ENCODE results near the gene NUBP2. TPM values are rescaled to one million over a fixed set of nuclear protein-coding genes. Genes with fewer than 3 reads are reported as not detected.

The NUBP2 gene
- polyA plus RNA-seq, 2 of the 4 experiments (the other 2 are of a cell fraction), result 24.7 to 65.3 TPM

DNA sequence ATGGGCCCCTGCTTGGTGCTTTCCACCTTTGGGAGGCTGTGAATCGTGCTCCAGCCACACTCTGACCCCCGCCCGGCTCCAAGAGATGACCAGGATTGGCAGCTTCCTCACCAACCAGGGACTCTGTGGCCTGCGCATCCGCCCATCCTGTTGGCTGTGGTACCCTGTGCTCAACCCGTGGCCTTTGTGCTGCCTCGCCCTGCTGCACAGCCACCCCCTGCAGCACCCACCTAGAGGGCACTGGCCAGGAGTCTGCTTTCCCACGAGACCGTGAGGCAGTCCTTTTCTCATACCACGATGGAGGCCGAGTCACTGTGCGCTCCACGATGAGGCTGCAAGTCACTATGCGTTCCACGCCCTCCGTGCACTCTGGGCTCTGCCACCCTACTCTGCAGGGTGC lies 30.8 kb upstream of the NUBP2 start:
- no peak overlapping the region for H3K27ac ChIP-seq
- H3K4me1 ChIP-seq, result peaks cover 4% of the 10 kb centered on the region
- no peak for DNase-seq (ENCODE audit: low read depth in 1 of 2, low spot score in 1 of 2)
- ChIA-PET CTCF (interaction anchor here (1.0 to 3.2 kb wide), 3 partner anchors 12 to 44 kb away, joined by 3 to 15 read pairs (median 3); no protein-coding TSS in a partner anchor), POLR2A (no interaction called here)
- H3K4me2 ChIP-seq, result no peak overlapping the region
- ATAC-seq, result no peak
- no peak for FAIRE-seq
- TF ChIP-seq RAD21 (conservative IDR thresholded peaks at IDR 0.05 in 1 of 2, IDR thresholded peaks at IDR 0.05 in 1 of 2) (no peak), HOXA7 (CRISPR knock-in tag; IDR thresholded peaks at IDR 0.05) (no peak), POLR2AphosphoS2 (conservative IDR thresholded peaks at IDR 0.05; ENCODE audit: low read length) (no peak), CTCF (IDR thresholded peaks at IDR 0.05) (no peak), POLR2A (IDR thresholded peaks at IDR 0.05; ENCODE audit: low read length) (no peak), TFCP2L1 (CRISPR knock-in tag; IDR thresholded peaks at IDR 0.05) (no peak), SMC3 (IDR thresholded peaks at IDR 0.05) (no peak), GATA3 (IDR thresholded peaks at IDR 0.05; ENCODE audit: borderline replicate concordance) (no peak), MAZ (IDR thresholded peaks at IDR 0.05; ENCODE audit: borderline replicate concordance, low read depth, low read length) (no peak), KDM5A (IDR thresholded peaks at IDR 0.05) (no peak), MAX (IDR thresholded peaks at IDR 0.05) (no peak), ZFP36 (IDR thresholded peaks at IDR 0.05; ENCODE audit: borderline replicate concordance, partially characterized antibody) (no peak), BHLHE40 (IDR thresholded peaks at IDR 0.05; ENCODE audit: low read depth, low read length) (no peak), RFX5 (IDR thresholded peaks at IDR 0.05) (no peak), HMGXB4 (CRISPR knock-in tag; IDR thresholded peaks at IDR 0.05; ENCODE audit: borderline replicate concordance) (no peak), ATOH8 (CRISPR knock-in tag; IDR thresholded peaks at IDR 0.05; ENCODE audit: low read depth) (no peak), RARB (CRISPR knock-in tag; IDR thresholded peaks at IDR 0.05) (no peak)
- TF ChIP-seq, protein P1, sequence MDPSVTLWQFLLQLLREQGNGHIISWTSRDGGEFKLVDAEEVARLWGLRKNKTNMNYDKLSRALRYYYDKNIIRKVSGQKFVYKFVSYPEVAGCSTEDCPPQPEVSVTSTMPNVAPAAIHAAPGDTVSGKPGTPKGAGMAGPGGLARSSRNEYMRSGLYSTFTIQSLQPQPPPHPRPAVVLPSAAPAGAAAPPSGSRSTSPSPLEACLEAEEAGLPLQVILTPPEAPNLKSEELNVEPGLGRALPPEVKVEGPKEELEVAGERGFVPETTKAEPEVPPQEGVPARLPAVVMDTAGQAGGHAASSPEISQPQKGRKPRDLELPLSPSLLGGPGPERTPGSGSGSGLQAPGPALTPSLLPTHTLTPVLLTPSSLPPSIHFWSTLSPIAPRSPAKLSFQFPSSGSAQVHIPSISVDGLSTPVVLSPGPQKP (IDR thresholded peaks at IDR 0.05; ENCODE audit: low read depth, low read length), result no peak
- TF ChIP-seq, protein P2, sequence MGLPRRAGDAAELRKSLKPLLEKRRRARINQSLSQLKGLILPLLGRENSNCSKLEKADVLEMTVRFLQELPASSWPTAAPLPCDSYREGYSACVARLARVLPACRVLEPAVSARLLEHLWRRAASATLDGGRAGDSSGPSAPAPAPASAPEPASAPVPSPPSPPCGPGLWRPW (IDR thresholded peaks at IDR 0.05), result no peak
- no peaks in the 10 kb centered on the region for H3K9me3 ChIP-seq
- H3K4me3 ChIP-seq, result no peak overlapping the region
- 92% methylated on average over 16 of the region's 16 CpGs for WGBS (ENCODE audit: missing lambda C conversion rate)

DNA sequence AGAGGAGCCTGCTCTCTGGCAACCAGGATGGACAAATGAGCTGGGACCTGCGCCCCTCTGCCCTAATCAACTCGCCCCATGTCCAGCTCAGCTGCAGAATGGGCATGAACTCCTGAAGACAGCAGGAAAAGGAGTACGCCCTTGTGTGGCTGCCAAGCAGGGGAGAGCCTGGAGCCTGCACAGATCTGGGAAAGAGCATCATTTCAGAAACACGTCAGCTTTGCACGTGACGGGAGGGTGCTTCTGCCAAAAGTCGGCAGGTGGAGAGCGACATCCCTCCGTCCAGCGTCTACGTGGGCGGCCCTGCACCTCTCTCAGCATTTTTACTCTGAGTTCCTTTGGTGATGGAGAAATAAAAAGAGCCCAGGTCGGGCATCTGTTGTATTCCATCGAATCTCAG lies 29.9 kb upstream of the NUBP2 start:
- no peak for FAIRE-seq
- CTCF ChIA-PET, result interaction anchor here (1.0 to 1.1 kb wide), 2 partner anchors 20 to 29 kb away, joined by 3 to 4 read pairs; no protein-coding TSS in a partner anchor
- 92% methylated on average over 14 of the region's 14 CpGs for whole genome bisulfite sequencing (ENCODE audit: missing lambda C conversion rate)

More for the DNA sequence above, 29.9 kb upstream of the NUBP2 start:
- DNase-seq (ENCODE audit: low read depth in 1 of 2, low spot score in 1 of 2) (no peak), ATAC-seq (no peak)
- TF ChIP-seq RFX5 (IDR thresholded peaks at IDR 0.05) (no peak), CHD2 (IDR thresholded peaks at IDR 0.05; ENCODE audit: low read length, partially characterized antibody) (no peak), EHF (CRISPR knock-in tag; IDR thresholded peaks at IDR 0.05) (no peak), GATA3 (IDR thresholded peaks at IDR 0.05; ENCODE audit: borderline replicate concordance) (no peak), ZNF302 (CRISPR knock-in tag; IDR thresholded peaks at IDR 0.05) (no peak), CBX8 (IDR thresholded peaks at IDR 0.05) (no peak)
- Histone ChIP-seq H3K27ac (no peak overlapping the region), H3K4me1 (no peaks in the 10 kb centered on the region), H3K4me2 (no peak overlapping the region), H3K9me3 (no peaks in the 10 kb centered on the region), H3K4me3 (no peak overlapping the region)
- POLR2A ChIA-PET, result no interaction called here

All from A549 (cell line).